Keratinocyte (primary cell): ENCODE data around the gene CELSR1. TPM values are rescaled to one million over a fixed set of nuclear protein-coding genes. Genes with fewer than 3 reads are reported as not detected.
A peak's percentile ranks its signal among the peaks of the same experiment; 100 is the strongest.

Experiments used
- DNase-seq: peaks from one replicate; pipeline ENCODE4 v3.0.0-alpha.2; 2011; ENCODE audit warnings: low read depth, missing footprints, low spot score
- FAIRE-seq: peaks from 2 replicates; lab custom pipeline; 2011; peaks lifted over from hg19 to GRCh38; lab: Jason Lieb, UNC
- H2AFZ ChIP-seq: 2 replicates; pipeline ENCODE4 v1.6.0; 2012; ENCODE audit warnings: low read length, control low read depth, inconsistent platforms; ENCODE audit not compliant: control insufficient read depth
- H3K27ac ChIP-seq: 2 replicates; pipeline ENCODE4 v1.5.1; 2011; ENCODE audit warnings: low read length; ENCODE audit not compliant: control insufficient read depth, insufficient read depth
- H3K27me3 ChIP-seq: 3 replicates; pipeline ENCODE4 v1.6.0; 2011; ENCODE audit warnings: low read length; ENCODE audit not compliant: control insufficient read depth, insufficient read depth; ENCODE audit errors: extremely low read depth
- H3K36me3 ChIP-seq, 2 experiments: 2 replicates in 1 of 2; 3 replicates in 1 of 2; pipeline ENCODE4 v1.5.1; 2011; ENCODE audit warnings: low read length in 2 of 2, mild to moderate bottlenecking in 1 of 2; ENCODE audit not compliant: control insufficient read depth in 2 of 2, insufficient read depth in 2 of 2; ENCODE audit errors: extremely low read depth in 1 of 2
- H3K4me1 ChIP-seq: 3 replicates; pipeline ENCODE4 v1.5.1; 2011; ENCODE audit warnings: low read length; ENCODE audit not compliant: control insufficient read depth, insufficient read depth; ENCODE audit errors: extremely low read depth
- H3K4me2 ChIP-seq: 3 replicates; pipeline ENCODE4 v1.6.0; 2011; ENCODE audit warnings: low read depth, low read length; ENCODE audit not compliant: control insufficient read depth, insufficient read depth; ENCODE audit errors: extremely low read depth
- H3K4me3 ChIP-seq, 3 experiments: fragments of 200-600 bp in 1 of 3; sonication (generic) in 1 of 3; 2 replicates in 2 of 3; 3 replicates in 1 of 3; pipeline ENCODE4 v1.5.1; 2011 to 2016; ENCODE audit warnings: low read length in 3 of 3, mild to moderate bottlenecking in 3 of 3, control low read depth in 2 of 3, inconsistent platforms in 1 of 3, low read depth in 1 of 3, mixed read lengths in 1 of 3, mixed run types in 1 of 3, moderate library complexity in 1 of 3; ENCODE audit not compliant: control insufficient read depth in 2 of 3, insufficient read depth in 2 of 3; ENCODE audit errors: extremely low read depth in 1 of 3
- H3K79me2 ChIP-seq: 2 replicates; pipeline ENCODE4 v1.6.0; 2012; ENCODE audit warnings: low read length; ENCODE audit not compliant: control insufficient read depth, insufficient read depth
- H3K9ac ChIP-seq: 3 replicates; pipeline ENCODE4 v1.6.0; 2011; ENCODE audit warnings: low read length; ENCODE audit not compliant: control insufficient read depth, insufficient read depth; ENCODE audit errors: extremely low read depth
- H3K9me1 ChIP-seq: 3 replicates; pipeline ENCODE4 v1.6.0; 2011; ENCODE audit warnings: low read length; ENCODE audit not compliant: control insufficient read depth, insufficient read depth; ENCODE audit errors: extremely low read depth
- H3K9me3 ChIP-seq: 2 replicates; pipeline ENCODE4 v1.5.1; 2012; ENCODE audit warnings: low read depth, low read length; ENCODE audit not compliant: control insufficient read depth
- H4K20me1 ChIP-seq: 3 replicates; pipeline ENCODE4 v1.6.0; 2011; ENCODE audit warnings: low read length; ENCODE audit not compliant: control insufficient read depth, insufficient read depth; ENCODE audit errors: extremely low read depth
- EZH2 ChIP-seq: IDR thresholded peaks from one replicate; pipeline ENCODE4 v1.6.1; 2012; ENCODE audit warnings: inconsistent platforms, mild to moderate bottlenecking, low read length, moderate library complexity
- dilution Hi-C: fragments of 300-500 bp; cut with MboI; formaldehyde crosslinking; loops from one replicate; pipeline ENCODE4 v1.7.0; 2020; ENCODE audit warnings: low sequenced_read_pairs; ENCODE audit not compliant: extremely low pct_ligation_motif_present
- polyA plus RNA-seq, 5 experiments: library from polyadenylated mRNA; depleted of rRNA in 3 of 5; stranded (reverse) in 3 of 5; stranded (forward) in 1 of 5; unstranded in 1 of 5; fragments of >200 nt; gene quantifications; 1 replicate in 1 of 5; 2 replicates in 3 of 5; 3 replicates in 1 of 5; pipeline versions ENCODE4 v1.2.1 to v1.2.3, GENCODE V29; 2011 to 2012; ENCODE audit warnings: missing spikeins in 2 of 5, low read depth in 1 of 5, low replicate concordance in 1 of 5
- TF ChIP-seq, protein P1 (sequence below), 3 experiments: IDR thresholded peaks in 1 of 3; conservative IDR thresholded peaks in 1 of 3; optimal IDR thresholded peaks in 1 of 3; 2 replicates in 2 of 3; 3 replicates in 1 of 3; pipeline versions ENCODE3 to v1.5.1; 2011; ENCODE audit warnings: low read length in 3 of 3, mild to moderate bottlenecking in 3 of 3, moderate library complexity in 2 of 3, control low read depth in 1 of 3, inconsistent platforms in 1 of 3; ENCODE audit not compliant: insufficient read depth in 2 of 3; ENCODE audit errors: extremely low read depth in 1 of 3

CELSR1 gene
- polyA plus RNA-seq, 1 donor (not counting 4 experiments of a cell fraction or from before 2014, with no cell fraction given) = 16.1 TPM

DNA sequence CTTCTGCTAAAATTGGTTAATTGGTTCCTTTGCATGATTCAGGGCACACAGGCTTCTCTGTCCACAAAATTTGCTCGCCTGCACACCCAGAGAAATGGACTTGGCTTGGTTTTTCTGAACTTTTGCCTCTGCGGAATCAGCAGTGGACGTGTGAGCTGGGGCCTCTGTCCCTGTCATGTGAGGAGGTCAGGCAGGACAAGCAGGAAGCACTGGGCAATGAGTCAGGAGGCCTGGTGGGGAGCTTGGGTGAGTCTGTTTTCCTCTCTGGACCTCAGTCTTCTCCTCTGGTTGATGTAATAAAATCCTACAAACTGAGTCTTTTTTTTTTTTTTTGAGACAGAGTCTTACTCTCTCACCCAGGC, 10.4 kb upstream of the CELSR1 start:
- DNase-seq = no peak
- FAIRE-seq = no peak
- TF ChIP-seq, protein P1, sequence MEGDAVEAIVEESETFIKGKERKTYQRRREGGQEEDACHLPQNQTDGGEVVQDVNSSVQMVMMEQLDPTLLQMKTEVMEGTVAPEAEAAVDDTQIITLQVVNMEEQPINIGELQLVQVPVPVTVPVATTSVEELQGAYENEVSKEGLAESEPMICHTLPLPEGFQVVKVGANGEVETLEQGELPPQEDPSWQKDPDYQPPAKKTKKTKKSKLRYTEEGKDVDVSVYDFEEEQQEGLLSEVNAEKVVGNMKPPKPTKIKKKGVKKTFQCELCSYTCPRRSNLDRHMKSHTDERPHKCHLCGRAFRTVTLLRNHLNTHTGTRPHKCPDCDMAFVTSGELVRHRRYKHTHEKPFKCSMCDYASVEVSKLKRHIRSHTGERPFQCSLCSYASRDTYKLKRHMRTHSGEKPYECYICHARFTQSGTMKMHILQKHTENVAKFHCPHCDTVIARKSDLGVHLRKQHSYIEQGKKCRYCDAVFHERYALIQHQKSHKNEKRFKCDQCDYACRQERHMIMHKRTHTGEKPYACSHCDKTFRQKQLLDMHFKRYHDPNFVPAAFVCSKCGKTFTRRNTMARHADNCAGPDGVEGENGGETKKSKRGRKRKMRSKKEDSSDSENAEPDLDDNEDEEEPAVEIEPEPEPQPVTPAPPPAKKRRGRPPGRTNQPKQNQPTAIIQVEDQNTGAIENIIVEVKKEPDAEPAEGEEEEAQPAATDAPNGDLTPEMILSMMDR (optimal IDR thresholded peaks at IDR 0.05 in 1 of 3, IDR thresholded peaks at IDR 0.05 in 1 of 3, conservative IDR thresholded peaks at IDR 0.05 in 1 of 3; ENCODE audit: extremely low read depth in 1 of 3, insufficient read depth in 2 of 3, low read length in 3 of 3) = no peak
- no peak for TF ChIP-seq EZH2
- no peaks in the 10 kb centered on the region for H3K36me3 ChIP-seq
- H3K27ac ChIP-seq = peak overlapping the region; percentile 74
- H3K4me1 ChIP-seq = peaks cover 20% of the 10 kb centered on the region
- no peaks in the 10 kb centered on the region for H3K9me1 ChIP-seq
- H3K27me3 ChIP-seq = no peaks in the 10 kb centered on the region
- peaks cover 2% of the 10 kb centered on the region for H3K9me3 ChIP-seq
- dilution Hi-C loops = no loop called here
- peak overlapping the region; percentile 84 for H3K4me2 ChIP-seq
- H4K20me1 ChIP-seq = no peaks in the 10 kb centered on the region
- peak overlapping the region in 2 of 3 experiments; percentile 43 to 47 for H3K4me3 ChIP-seq
- H2AFZ ChIP-seq = peak overlapping the region; percentile 80
- H3K79me2 ChIP-seq = no peaks in the 10 kb centered on the region
- H3K9ac ChIP-seq = peak overlapping the region; percentile 56

DNA sequence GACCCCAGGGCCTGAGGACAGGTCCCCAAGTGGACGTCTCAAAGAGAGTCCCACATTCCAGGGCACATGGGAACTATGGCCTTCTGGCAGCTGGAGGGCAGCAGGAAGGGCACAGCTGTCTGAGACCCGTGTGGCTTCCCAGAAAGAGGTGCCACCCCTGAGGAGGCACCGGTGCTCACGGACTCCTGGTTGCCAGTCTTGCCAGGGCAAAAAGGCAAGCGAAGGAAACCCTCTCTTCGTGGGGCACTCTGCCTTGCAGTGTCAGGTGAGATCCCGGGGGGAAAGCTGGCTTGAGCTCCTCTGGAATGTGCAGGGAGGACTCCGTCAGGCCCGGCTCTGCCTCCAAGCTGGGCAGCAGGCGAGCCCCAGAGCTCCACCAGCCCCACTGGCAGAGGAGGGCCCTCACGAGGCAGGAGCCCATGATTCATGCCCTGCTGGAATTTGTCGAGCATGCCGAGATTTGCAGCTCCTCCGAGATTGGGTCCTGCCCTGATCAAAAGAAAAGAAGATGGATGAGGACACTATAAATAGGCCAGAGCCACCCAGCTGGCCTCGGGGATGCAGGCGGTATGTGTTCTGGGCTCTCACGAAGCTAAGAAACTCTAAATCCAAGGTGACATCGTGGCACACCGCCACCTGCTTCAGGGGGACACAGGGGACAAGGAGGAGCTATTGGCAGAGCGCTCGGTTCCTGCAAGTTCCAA, 9.9 kb upstream of the CELSR1 start:
- Histone ChIP-seq H3K9me3 (no peaks in the 10 kb centered on the region), H3K36me3 (no peaks in the 10 kb centered on the region), H3K4me1 (peaks cover 22% of the 10 kb centered on the region), H3K4me2 (peak overlapping the region; percentile 84), H3K79me2 (no peaks in the 10 kb centered on the region), H3K27me3 (no peaks in the 10 kb centered on the region), H3K9ac (peak overlapping the region; percentile 56), H3K4me3 (peak overlapping the region in 2 of 3 experiments; percentile 43 to 47), H3K27ac (peak overlapping the region; percentile 74), H2AFZ (peak overlapping the region; percentile 80), H4K20me1 (no peaks in the 10 kb centered on the region), H3K9me1 (no peaks in the 10 kb centered on the region)
- no peak for TF ChIP-seq EZH2
- TF ChIP-seq, protein P1 (optimal IDR thresholded peaks at IDR 0.05 in 1 of 3, IDR thresholded peaks at IDR 0.05 in 1 of 3, conservative IDR thresholded peaks at IDR 0.05 in 1 of 3; ENCODE audit: extremely low read depth in 1 of 3, insufficient read depth in 2 of 3, low read length in 3 of 3) = peak in 1 of 3 experiments; percentile 23
- dilution Hi-C loops = no loop called here
- peak; percentile 96 for FAIRE-seq
- DNase-seq = no peak
